Ovary (tissue), 9 donors: ENCODE data around the gene COL23A1. TPM values are rescaled to one million over a fixed set of nuclear protein-coding genes. Genes with fewer than 3 reads are reported as not detected.

Experiments
- DNase-seq, 5 donors: peaks; one replicate each; pipeline ENCODE4 v3.0.0-alpha.2; 2019 to 2020
- H3K27ac ChIP-seq, 2 donors: fragments of 200-600 bp; one replicate each; pipeline versions ENCODE4 v1.5.1 to v1.8.0; 2019 to 2022
- H3K27me3 ChIP-seq: fragments of 200-600 bp; one replicate; pipeline ENCODE4 v1.8.0; 2022
- H3K36me3 ChIP-seq: fragments of 200-600 bp; sonication (generic); one replicate; pipeline ENCODE4 v1.5.1; 2019
- H3K4me1 ChIP-seq: one replicate; pipeline ENCODE4 v1.8.1; 2013; ENCODE audit warnings: mild to moderate bottlenecking, moderate library complexity; ENCODE audit not compliant: insufficient read depth
- H3K4me3 ChIP-seq: fragments of 200-600 bp; sonication (generic); one replicate; pipeline ENCODE4 v1.5.1; 2017
- H3K9me3 ChIP-seq, 2 donors: fragments of 200-600 bp in 1 of 2; sonication (generic) in 1 of 2; one replicate each; pipeline versions ENCODE4 v1.5.1 to v1.8.1; 2013 to 2019; ENCODE audit warnings: mild to moderate bottlenecking in 1 of 2, moderate library complexity in 1 of 2
- CTCF ChIP-seq, 3 donors: fragments of 450-650 bp in 2 of 3; fragments of 200-600 bp in 1 of 3; IDR thresholded peaks; one replicate each; pipeline versions ENCODE4 v1.5.1 to v1.8.0; 2016 to 2022; ENCODE audit warnings: antibody characterized with exemption in 3 of 3, mild to moderate bottlenecking in 1 of 3
- EP300 ChIP-seq: sonication (generic); formaldehyde crosslinking; IDR thresholded peaks from one replicate; pipeline ENCODE4 v1.6.1; 2017; ENCODE audit warnings: antibody characterized with exemption
- POLR2A ChIP-seq: fragments of 450-650 bp; IDR thresholded peaks from one replicate; pipeline ENCODE4 v1.6.1; 2017; ENCODE audit warnings: antibody characterized with exemption, mild to moderate bottlenecking, moderate library complexity
- WGBS, 3 donors: extraction: QIAGEN DNeasy Blood & Tissue Kit in 1 of 3; methylation state at CpG; one replicate each; pipeline versions ENCODE4 v1.1.5 to v1.1.7; 2013 to 2017; 5-methylcytosine and 5-hydroxymethylcytosine counted together
- intact Hi-C, 4 donors: fragments of 100-400 bp; cut with DNase I; formaldehyde crosslinking; loops; one replicate each; pipeline versions ENCODE4 v1.11.0 to v1.15.1; 2022 to 2023
- polyA plus RNA-seq, 2 donors: library from polyadenylated mRNA; stranded (reverse); fragments of 200-250 nt in 1 of 2; fragments of 350-450 nt in 1 of 2; fragmentation: Illumina TruSeq in 1 of 2; extraction: RNeasy Lipid Tissue Mini Kit (QIAGEN cat#74804) in 1 of 2; gene quantifications; one replicate each; pipeline ENCODE4 v1.2.3, GENCODE V29; 2013 to 2014
- total RNA-seq, 7 donors: library from RNA; depleted of rRNA in 2 of 7; stranded (reverse); fragments of >200 nt in 2 of 7; fragmentation: NEBNext Ultra II Directional in 3 of 7; extraction: Animal tissue kit (Norgen Biotek cat#: 25700) in 3 of 7; gene quantifications; one replicate each; pipeline versions ENCODE4 v1.1.0 to v1.2.4, GENCODE V29; 2016 to 2023
- donor health status: DM: no; HTN: no; CAD: no; lungs with moderate emphysema.
- donor health status: DM: no; HTN: no; CAD: no.
- donor health status: Bipolar disorder and iron deficiency.
- donor health status: DM: yes; HTN: yes; CAD: no.
- donor health status: DM: no; HTN: no; CAD: no.
- donor health status: DM: yes; HTN: yes; CAD: no.

Gene COL23A1
- total and polyA plus RNA-seq, 9 donors: 0.13 to 0.92 (median 0.39) TPM; not detected in 1

- DNase-seq: no peak
- intact Hi-C loops: loop anchor here in 1 of 4 donors (10.0 kb wide), 1 partner anchor 289 kb away; the partner anchor contains the start of gene N4BP3
- Histone ChIP-seq H3K27me3 (no peaks in the 10 kb centered on the region), H3K9me3 (no peaks in the 10 kb centered on the region), H3K36me3 (no peaks in the 10 kb centered on the region), H3K4me3 (no peak overlapping the region), H3K27ac (no peak overlapping the region), H3K4me1 (no peaks in the 10 kb centered on the region)
- 94 to 98% (median 97%) methylated on average over 8 of the region's 8 CpGs for WGBS, 3 donors
- TF ChIP-seq EP300 (no peak), CTCF (IDR thresholded peaks at IDR 0.05) (no peak), POLR2A (no peak)
Measured at GRCh38 chr5:178403351-178403750, 186.8 kb downstream of the COL23A1 start.

- WGBS, 3 donors: 25 to 53% (median 37%) methylated on average over 12 of the region's 12 CpGs
- intact Hi-C loops: loop anchor here in 1 of 4 donors (10.0 kb wide), 1 partner anchor 285 kb away; the partner anchor contains the start of gene N4BP3
- H3K4me1 ChIP-seq: no peaks in the 10 kb centered on the region
- no peaks in the 10 kb centered on the region for H3K9me3 ChIP-seq
- H3K27me3 ChIP-seq: no peaks in the 10 kb centered on the region
- no peak for DNase-seq
- no peaks in the 10 kb centered on the region for H3K36me3 ChIP-seq
- no peak overlapping the region for H3K4me3 ChIP-seq
- TF ChIP-seq EP300 (no peak), POLR2A (no peak), CTCF (IDR thresholded peaks at IDR 0.05) (no peak)
- H3K27ac ChIP-seq: no peak overlapping the region
Measured at GRCh38 chr5:178399701-178400095, 190.5 kb downstream of the COL23A1 start.

GRCh38 chr5:178398901-178399700, 191.1 kb downstream of the COL23A1 start:
- TF ChIP-seq POLR2A: no peak
- no peak for TF ChIP-seq EP300
- no peak for TF ChIP-seq CTCF (IDR thresholded peaks at IDR 0.05)
- Histone ChIP-seq H3K4me3 (no peak overlapping the region), H3K27ac (no peak overlapping the region), H3K27me3 (no peaks in the 10 kb centered on the region), H3K36me3 (no peaks in the 10 kb centered on the region), H3K9me3 (no peaks in the 10 kb centered on the region), H3K4me1 (no peaks in the 10 kb centered on the region)
- peak in 1 of 5 donors; percentile 2 for DNase-seq
- intact Hi-C loops: no loop called here
- 29 to 50% (median 33%) methylated on average over 15 of the region's 15 CpGs for WGBS, 3 donors

GRCh38 chr5:178396796-178397720, 193.1 kb downstream of the COL23A1 start:
- no peak for TF ChIP-seq EP300
- no peak for TF ChIP-seq POLR2A
- no peak for TF ChIP-seq CTCF (IDR thresholded peaks at IDR 0.05)
- 14 to 20% (median 14%) methylated on average over 26 to 32 of the region's 33 CpGs for WGBS, 3 donors
- DNase-seq: peak in 1 of 5 donors; percentile 2
- intact Hi-C loops: no loop called here
- Histone ChIP-seq H3K27me3 (no peaks in the 10 kb centered on the region), H3K27ac (no peak overlapping the region), H3K36me3 (no peaks in the 10 kb centered on the region), H3K4me1 (no peaks in the 10 kb centered on the region), H3K9me3 (no peaks in the 10 kb centered on the region), H3K4me3 (no peak overlapping the region)
